Keratinocyte (primary cell): Measurements from ENCODE around the gene GAREM1. TPM values are rescaled to one million over a fixed set of nuclear protein-coding genes. Genes with fewer than 3 reads are reported as not detected.

ENCODE experiments used
- DNase-seq: peaks from one replicate; pipeline ENCODE4 v3.0.0-alpha.2; 2011; ENCODE audit warnings: low read depth, missing footprints, low spot score
- FAIRE-seq: peaks from 2 replicates; lab custom pipeline; 2011; peaks lifted over from hg19 to GRCh38; lab: Jason Lieb, UNC
- H2AFZ ChIP-seq: 2 replicates; pipeline ENCODE4 v1.6.0; 2012; ENCODE audit warnings: low read length, control low read depth, inconsistent platforms; ENCODE audit not compliant: control insufficient read depth
- H3K27ac ChIP-seq: 2 replicates; pipeline ENCODE4 v1.5.1; 2011; ENCODE audit warnings: low read length; ENCODE audit not compliant: control insufficient read depth, insufficient read depth
- H3K27me3 ChIP-seq: 3 replicates; pipeline ENCODE4 v1.6.0; 2011; ENCODE audit warnings: low read length; ENCODE audit not compliant: control insufficient read depth, insufficient read depth; ENCODE audit errors: extremely low read depth
- H3K36me3 ChIP-seq, 2 experiments: 2 replicates in 1 of 2; 3 replicates in 1 of 2; pipeline ENCODE4 v1.5.1; 2011; ENCODE audit warnings: low read length in 2 of 2, mild to moderate bottlenecking in 1 of 2; ENCODE audit not compliant: control insufficient read depth in 2 of 2, insufficient read depth in 2 of 2; ENCODE audit errors: extremely low read depth in 1 of 2
- H3K4me1 ChIP-seq: 3 replicates; pipeline ENCODE4 v1.5.1; 2011; ENCODE audit warnings: low read length; ENCODE audit not compliant: control insufficient read depth, insufficient read depth; ENCODE audit errors: extremely low read depth
- H3K4me2 ChIP-seq: 3 replicates; pipeline ENCODE4 v1.6.0; 2011; ENCODE audit warnings: low read depth, low read length; ENCODE audit not compliant: control insufficient read depth, insufficient read depth; ENCODE audit errors: extremely low read depth
- H3K4me3 ChIP-seq, 3 experiments: fragments of 200-600 bp in 1 of 3; sonication (generic) in 1 of 3; 2 replicates in 2 of 3; 3 replicates in 1 of 3; pipeline ENCODE4 v1.5.1; 2011 to 2016; ENCODE audit warnings: low read length in 3 of 3, mild to moderate bottlenecking in 3 of 3, control low read depth in 2 of 3, inconsistent platforms in 1 of 3, low read depth in 1 of 3, mixed read lengths in 1 of 3, mixed run types in 1 of 3, moderate library complexity in 1 of 3; ENCODE audit not compliant: control insufficient read depth in 2 of 3, insufficient read depth in 2 of 3; ENCODE audit errors: extremely low read depth in 1 of 3
- H3K79me2 ChIP-seq: 2 replicates; pipeline ENCODE4 v1.6.0; 2012; ENCODE audit warnings: low read length; ENCODE audit not compliant: control insufficient read depth, insufficient read depth
- H3K9ac ChIP-seq: 3 replicates; pipeline ENCODE4 v1.6.0; 2011; ENCODE audit warnings: low read length; ENCODE audit not compliant: control insufficient read depth, insufficient read depth; ENCODE audit errors: extremely low read depth
- H3K9me1 ChIP-seq: 3 replicates; pipeline ENCODE4 v1.6.0; 2011; ENCODE audit warnings: low read length; ENCODE audit not compliant: control insufficient read depth, insufficient read depth; ENCODE audit errors: extremely low read depth
- H3K9me3 ChIP-seq: 2 replicates; pipeline ENCODE4 v1.5.1; 2012; ENCODE audit warnings: low read depth, low read length; ENCODE audit not compliant: control insufficient read depth
- H4K20me1 ChIP-seq: 3 replicates; pipeline ENCODE4 v1.6.0; 2011; ENCODE audit warnings: low read length; ENCODE audit not compliant: control insufficient read depth, insufficient read depth; ENCODE audit errors: extremely low read depth
- CTCF ChIP-seq, 3 experiments: IDR thresholded peaks in 1 of 3; conservative IDR thresholded peaks in 1 of 3; optimal IDR thresholded peaks in 1 of 3; 2 replicates in 2 of 3; 3 replicates in 1 of 3; pipeline versions ENCODE3 to v1.5.1; 2011; ENCODE audit warnings: low read length in 3 of 3, mild to moderate bottlenecking in 3 of 3, moderate library complexity in 2 of 3, control low read depth in 1 of 3, inconsistent platforms in 1 of 3; ENCODE audit not compliant: insufficient read depth in 2 of 3; ENCODE audit errors: extremely low read depth in 1 of 3
- EZH2 ChIP-seq: IDR thresholded peaks from one replicate; pipeline ENCODE4 v1.6.1; 2012; ENCODE audit warnings: inconsistent platforms, mild to moderate bottlenecking, low read length, moderate library complexity
- dilution Hi-C: fragments of 300-500 bp; cut with MboI; formaldehyde crosslinking; loops from one replicate; pipeline ENCODE4 v1.7.0; 2020; ENCODE audit warnings: low sequenced_read_pairs; ENCODE audit not compliant: extremely low pct_ligation_motif_present
- polyA plus RNA-seq, 5 experiments: library from polyadenylated mRNA; depleted of rRNA in 3 of 5; stranded (reverse) in 3 of 5; stranded (forward) in 1 of 5; unstranded in 1 of 5; fragments of >200 nt; gene quantifications; 1 replicate in 1 of 5; 2 replicates in 3 of 5; 3 replicates in 1 of 5; pipeline versions ENCODE4 v1.2.1 to v1.2.3, GENCODE V29; 2011 to 2012; ENCODE audit warnings: missing spikeins in 2 of 5, low read depth in 1 of 5, low replicate concordance in 1 of 5

Gene GAREM1
- polyA plus RNA-seq, 1 donor (not counting 4 experiments of a cell fraction or from before 2014, with no cell fraction given): 3.8 TPM

- Histone ChIP-seq H2AFZ (no peak overlapping the region), H4K20me1 (no peaks in the 10 kb centered on the region), H3K4me2 (no peak overlapping the region), H3K4me1 (no peaks in the 10 kb centered on the region), H3K9ac (no peak overlapping the region), H3K36me3 (no peaks in the 10 kb centered on the region), H3K4me3 (no peak overlapping the region), H3K27ac (no peak overlapping the region), H3K9me3 (no peaks in the 10 kb centered on the region), H3K27me3 (no peaks in the 10 kb centered on the region), H3K79me2 (no peaks in the 10 kb centered on the region), H3K9me1 (no peaks in the 10 kb centered on the region)
- dilution Hi-C loops: no loop called here
- TF ChIP-seq EZH2 (no peak), CTCF (optimal IDR thresholded peaks at IDR 0.05 in 1 of 3, IDR thresholded peaks at IDR 0.05 in 1 of 3, conservative IDR thresholded peaks at IDR 0.05 in 1 of 3; ENCODE audit: extremely low read depth in 1 of 3, insufficient read depth in 2 of 3, low read length in 3 of 3) (no peak)
- DNase-seq (no peak), FAIRE-seq (peak; percentile 23)
Observed at GRCh38 chr18:32219431-32220018, 251.2 kb downstream of the GAREM1 start.

- Histone ChIP-seq H3K27ac (no peak overlapping the region), H3K36me3 (no peaks in the 10 kb centered on the region), H4K20me1 (no peaks in the 10 kb centered on the region), H3K9me3 (no peaks in the 10 kb centered on the region), H3K4me2 (no peak overlapping the region), H3K4me3 (no peak overlapping the region), H2AFZ (no peak overlapping the region), H3K27me3 (no peaks in the 10 kb centered on the region), H3K4me1 (no peaks in the 10 kb centered on the region), H3K79me2 (no peaks in the 10 kb centered on the region), H3K9me1 (no peaks in the 10 kb centered on the region), H3K9ac (no peak overlapping the region)
- no peak for DNase-seq
- TF ChIP-seq CTCF (optimal IDR thresholded peaks at IDR 0.05 in 1 of 3, IDR thresholded peaks at IDR 0.05 in 1 of 3, conservative IDR thresholded peaks at IDR 0.05 in 1 of 3; ENCODE audit: extremely low read depth in 1 of 3, insufficient read depth in 2 of 3, low read length in 3 of 3): no peak
- no peak for TF ChIP-seq EZH2
- dilution Hi-C loops: no loop called here
- FAIRE-seq: no peak
Observed at GRCh38 chr18:32216390-32216789, 254.3 kb downstream of the GAREM1 start.
